Left lung (tissue), 10 donors: ENCODE data around the gene GLUD2. TPM values are rescaled to one million over a fixed set of nuclear protein-coding genes. Genes with fewer than 3 reads are reported as not detected.

ENCODE experiments used
- ATAC-seq: fragments of 200-7000 bp; cut with Tn5 transposase; one replicate; pipeline ENCODE4 v1.9.1; 2020; ENCODE audit warnings: moderate library complexity
- DNase-seq, 4 donors: peaks; one replicate each; pipeline ENCODE4 v3.0.0-alpha.2; 2013 to 2020
- H3K27ac ChIP-seq, 2 donors: fragments of 200-600 bp; sonication (generic) in 1 of 2; one replicate each; pipeline versions ENCODE4 v1.5.0 to v1.8.0; 2020 to 2021
- H3K27me3 ChIP-seq, 2 donors: fragments of 200-600 bp; sonication (generic) in 1 of 2; one replicate each; pipeline versions ENCODE4 v1.5.0 to v1.8.0; 2020 to 2021
- H3K36me3 ChIP-seq, 2 donors: fragments of 200-600 bp; sonication (generic) in 1 of 2; one replicate each; pipeline versions ENCODE4 v1.5.0 to v1.8.0; 2020 to 2021
- H3K4me1 ChIP-seq, 2 donors: fragments of 200-600 bp; one replicate each; pipeline ENCODE4 v1.8.0; 2021
- H3K4me3 ChIP-seq, 2 donors: fragments of 200-600 bp; sonication (generic) in 1 of 2; one replicate each; pipeline versions ENCODE4 v1.5.0 to v1.8.0; 2020 to 2021; ENCODE audit warnings: mild to moderate bottlenecking in 1 of 2
- H3K9me3 ChIP-seq, 2 donors: fragments of 200-600 bp; sonication (generic) in 1 of 2; one replicate each; pipeline versions ENCODE4 v1.5.0 to v1.8.0; 2020 to 2021
- intact Hi-C, 2 donors: fragments of 100-400 bp; cut with DNase I; formaldehyde crosslinking; loops; one replicate each; pipeline versions ENCODE4 v1.11.2 to v1.14.2; 2022
- polyA plus RNA-seq, 6 donors: library from polyadenylated mRNA; unstranded; fragments of 120-200 nt; gene quantifications; one replicate each; pipeline ENCODE4 v1.2.1, GENCODE V29; 2013; ENCODE audit not compliant: insufficient read length in 6 of 6
- total RNA-seq, 2 donors: library from RNA; stranded (reverse); fragmentation: NEBNext Ultra II Directional; extraction: Animal tissue kit (Norgen Biotek cat#: 25700); gene quantifications; one replicate each; pipeline ENCODE4 v1.2.1, GENCODE V29; 2021
- TF ChIP-seq, protein P1 (sequence below), 2 donors: fragments of 200-600 bp; sonication (generic) in 1 of 2; IDR thresholded peaks; one replicate each; pipeline versions ENCODE4 v1.5.0 to v1.8.0; 2021; ENCODE audit warnings: antibody characterized with exemption in 2 of 2
- donor health status: DM: no; HTN: yes; CAD: no.
- donor health status: DM: no; HTN: no; CAD: no.

Gene GLUD2
- total and polyA plus RNA-seq, 8 donors, result 2.0 to 4.2 (median 3.2) TPM

DNA sequence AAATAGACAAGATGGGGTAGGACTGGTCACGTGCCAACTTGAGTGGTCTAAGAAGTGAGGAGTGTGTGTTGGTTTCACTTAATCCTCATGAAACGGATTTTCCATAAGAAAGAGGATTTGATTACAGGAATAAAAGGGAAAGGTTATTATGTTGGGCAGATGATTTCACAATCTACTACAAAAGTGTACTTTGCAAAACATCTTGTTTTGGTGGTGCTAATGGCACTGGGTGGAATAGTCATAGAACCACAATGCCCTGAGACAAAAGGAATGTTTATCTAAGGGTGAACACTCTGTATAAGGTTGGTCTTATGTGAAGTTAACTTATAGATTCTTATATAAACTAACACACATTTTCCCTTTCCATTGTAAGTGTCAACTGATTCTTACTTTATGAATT is 45.6 kb downstream of the GLUD2 start:
- H3K27me3 ChIP-seq, result no peaks in the 10 kb centered on the region
- no peaks in the 10 kb centered on the region for H3K4me1 ChIP-seq
- no peaks in the 10 kb centered on the region for H3K36me3 ChIP-seq
- H3K4me3 ChIP-seq, result no peak overlapping the region
- TF ChIP-seq, protein P1, sequence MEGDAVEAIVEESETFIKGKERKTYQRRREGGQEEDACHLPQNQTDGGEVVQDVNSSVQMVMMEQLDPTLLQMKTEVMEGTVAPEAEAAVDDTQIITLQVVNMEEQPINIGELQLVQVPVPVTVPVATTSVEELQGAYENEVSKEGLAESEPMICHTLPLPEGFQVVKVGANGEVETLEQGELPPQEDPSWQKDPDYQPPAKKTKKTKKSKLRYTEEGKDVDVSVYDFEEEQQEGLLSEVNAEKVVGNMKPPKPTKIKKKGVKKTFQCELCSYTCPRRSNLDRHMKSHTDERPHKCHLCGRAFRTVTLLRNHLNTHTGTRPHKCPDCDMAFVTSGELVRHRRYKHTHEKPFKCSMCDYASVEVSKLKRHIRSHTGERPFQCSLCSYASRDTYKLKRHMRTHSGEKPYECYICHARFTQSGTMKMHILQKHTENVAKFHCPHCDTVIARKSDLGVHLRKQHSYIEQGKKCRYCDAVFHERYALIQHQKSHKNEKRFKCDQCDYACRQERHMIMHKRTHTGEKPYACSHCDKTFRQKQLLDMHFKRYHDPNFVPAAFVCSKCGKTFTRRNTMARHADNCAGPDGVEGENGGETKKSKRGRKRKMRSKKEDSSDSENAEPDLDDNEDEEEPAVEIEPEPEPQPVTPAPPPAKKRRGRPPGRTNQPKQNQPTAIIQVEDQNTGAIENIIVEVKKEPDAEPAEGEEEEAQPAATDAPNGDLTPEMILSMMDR (IDR thresholded peaks at IDR 0.05), result no peak
- ATAC-seq (no peak), DNase-seq (no peak)
- intact Hi-C loops, result no loop called here
- no peaks in the 10 kb centered on the region for H3K9me3 ChIP-seq
- H3K27ac ChIP-seq, result no peak overlapping the region

Other genes with a start within 250 kb of the GLUD2 start
- gene CT47B1, start 171.7 kb upstream of the GLUD2 start, total RNA-seq, result not detected
- gene CT47B1, start 171.7 kb upstream of the GLUD2 start, polyA plus RNA-seq, result not detected
- gene CT47A11, start 110.5 kb upstream of the GLUD2 start, total RNA-seq, result not detected
- not detected for gene CT47A11, start 110.5 kb upstream of the GLUD2 start, polyA plus RNA-seq
- not detected for gene CT47A10, start 105.6 kb upstream of the GLUD2 start, total RNA-seq
- gene CT47A10, start 105.6 kb upstream of the GLUD2 start, polyA plus RNA-seq, result not detected
- not detected for gene CT47A9, start 100.7 kb upstream of the GLUD2 start, total RNA-seq
- not detected for gene CT47A9, start 100.7 kb upstream of the GLUD2 start, polyA plus RNA-seq
- not detected for gene CT47A8, start 95.9 kb upstream of the GLUD2 start, total RNA-seq
- not detected for gene CT47A8, start 95.9 kb upstream of the GLUD2 start, polyA plus RNA-seq
- gene CT47A7, start 91.0 kb upstream of the GLUD2 start, total RNA-seq, result not detected
- not detected for gene CT47A7, start 91.0 kb upstream of the GLUD2 start, polyA plus RNA-seq
- not detected for gene CT47A6, start 86.1 kb upstream of the GLUD2 start, total RNA-seq
- gene CT47A6, start 86.1 kb upstream of the GLUD2 start, polyA plus RNA-seq, result not detected
- gene CT47A5, start 81.3 kb upstream of the GLUD2 start, total RNA-seq, result not detected
- gene CT47A5, start 81.3 kb upstream of the GLUD2 start, polyA plus RNA-seq, result not detected
- not detected for gene CT47A4, start 76.4 kb upstream of the GLUD2 start, total RNA-seq
- not detected for gene CT47A4, start 76.4 kb upstream of the GLUD2 start, polyA plus RNA-seq
- gene CT47A3, start 71.5 kb upstream of the GLUD2 start, total RNA-seq, result not detected
- gene CT47A3, start 71.5 kb upstream of the GLUD2 start, polyA plus RNA-seq, result not detected
- not detected for gene CT47A2, start 66.7 kb upstream of the GLUD2 start, total RNA-seq
- not detected for gene CT47A2, start 66.7 kb upstream of the GLUD2 start, polyA plus RNA-seq
- not detected for gene CT47A1, start 61.9 kb upstream of the GLUD2 start, total RNA-seq
- not detected for gene CT47A1, start 61.9 kb upstream of the GLUD2 start, polyA plus RNA-seq